Common myeloid progenitor, CD34-positive (primary cell): ENCODE measurements around the gene ANKRD16. TPM values are rescaled to one million over a fixed set of nuclear protein-coding genes. Genes with fewer than 3 reads are reported as not detected.

Experiments
- CTCF ChIA-PET: fragments of 350-600 bp; sonication (Branson Sonifier 250); formaldehyde crosslinking; loops from one replicate; lab custom pipeline; 2021; ENCODE audit warnings: antibody characterized with exemption; lab: Charles Lee
- POLR2A ChIA-PET: fragments of 350-600 bp; sonication (Branson Sonifier 250); formaldehyde crosslinking; loops from one replicate; lab custom pipeline; 2021; ENCODE audit warnings: antibody characterized with exemption; lab: Charles Lee
- DNase-seq, 3 donors: peaks; one replicate each; pipeline versions ENCODE4 v3.0.0 to v3.0.0-alpha.2; 2013
- H3K27ac ChIP-seq, 2 experiments: 1 replicate in 1 of 2; 2 replicates in 1 of 2; pipeline ENCODE4 v1.7.0; 2013; ENCODE audit warnings: inconsistent platforms in 2 of 2, low read length in 2 of 2, mild to moderate bottlenecking in 2 of 2, low read depth in 1 of 2, moderate library complexity in 1 of 2; ENCODE audit not compliant: severe bottlenecking in 2 of 2, insufficient read depth in 1 of 2, poor library complexity in 1 of 2
- H3K27me3 ChIP-seq, 5 experiments: replicated peaks in 2 of 5; 1 replicate in 3 of 5; 2 replicates in 2 of 5; pipeline versions ENCODE4 v1.6.1 to v1.7.0; 2013; ENCODE audit warnings: low read length in 4 of 5, mild to moderate bottlenecking in 2 of 5, moderate library complexity in 2 of 5, inconsistent platforms in 1 of 5; ENCODE audit not compliant: insufficient read depth in 5 of 5, control insufficient read depth in 4 of 5
- H3K36me3 ChIP-seq, 4 experiments: 1 replicate in 2 of 4; 2 replicates in 2 of 4; pipeline versions ENCODE4 v1.6.1 to v1.7.0; 2013; ENCODE audit warnings: low read length in 3 of 4, control low read depth in 1 of 4, mild to moderate bottlenecking in 1 of 4; ENCODE audit not compliant: control insufficient read depth in 4 of 4, insufficient read depth in 4 of 4
- H3K4me1 ChIP-seq, 4 experiments: 1 replicate in 3 of 4; 2 replicates in 1 of 4; pipeline versions ENCODE4 v1.6.1 to v1.7.1; 2013; ENCODE audit warnings: low read length in 3 of 4, mild to moderate bottlenecking in 3 of 4, control low read depth in 1 of 4, inconsistent platforms in 1 of 4, moderate library complexity in 1 of 4; ENCODE audit not compliant: control insufficient read depth in 4 of 4, insufficient read depth in 4 of 4; ENCODE audit errors: control extremely low read depth in 1 of 4
- H3K4me3 ChIP-seq, 7 experiments: 1 replicate in 4 of 7; 2 replicates in 3 of 7; pipeline versions ENCODE4 v1.5.1 to v1.7.0; 2013; ENCODE audit warnings: mild to moderate bottlenecking in 7 of 7, low read length in 6 of 7, moderate library complexity in 6 of 7, inconsistent platforms in 2 of 7, low read depth in 2 of 7, control low read depth in 1 of 7; ENCODE audit not compliant: insufficient read depth in 4 of 7, control insufficient read depth in 1 of 7; ENCODE audit errors: extremely low read depth in 1 of 7
- H3K9me3 ChIP-seq, 5 experiments: 1 replicate in 4 of 5; 2 replicates in 1 of 5; pipeline versions ENCODE4 v1.6.1 to v1.7.1; 2013; ENCODE audit warnings: low read length in 4 of 5, mild to moderate bottlenecking in 2 of 5, inconsistent platforms in 1 of 5, low read depth in 1 of 5, moderate library complexity in 1 of 5; ENCODE audit not compliant: control insufficient read depth in 4 of 5, insufficient read depth in 2 of 5; ENCODE audit errors: control extremely low read depth in 1 of 5
- WGBS: methylation state at CpG from one replicate; pipeline ENCODE4 v1.1.5; 2013; ENCODE audit not compliant: insufficient coverage; 5-methylcytosine and 5-hydroxymethylcytosine counted together
- polyA plus RNA-seq: library from polyadenylated mRNA; unstranded; fragments of 120-200 nt; gene quantifications from one replicate; pipeline ENCODE4 v1.2.1, GENCODE V29; 2013

Gene ANKRD16
- polyA plus RNA-seq, result 5.7 TPM

DNA sequence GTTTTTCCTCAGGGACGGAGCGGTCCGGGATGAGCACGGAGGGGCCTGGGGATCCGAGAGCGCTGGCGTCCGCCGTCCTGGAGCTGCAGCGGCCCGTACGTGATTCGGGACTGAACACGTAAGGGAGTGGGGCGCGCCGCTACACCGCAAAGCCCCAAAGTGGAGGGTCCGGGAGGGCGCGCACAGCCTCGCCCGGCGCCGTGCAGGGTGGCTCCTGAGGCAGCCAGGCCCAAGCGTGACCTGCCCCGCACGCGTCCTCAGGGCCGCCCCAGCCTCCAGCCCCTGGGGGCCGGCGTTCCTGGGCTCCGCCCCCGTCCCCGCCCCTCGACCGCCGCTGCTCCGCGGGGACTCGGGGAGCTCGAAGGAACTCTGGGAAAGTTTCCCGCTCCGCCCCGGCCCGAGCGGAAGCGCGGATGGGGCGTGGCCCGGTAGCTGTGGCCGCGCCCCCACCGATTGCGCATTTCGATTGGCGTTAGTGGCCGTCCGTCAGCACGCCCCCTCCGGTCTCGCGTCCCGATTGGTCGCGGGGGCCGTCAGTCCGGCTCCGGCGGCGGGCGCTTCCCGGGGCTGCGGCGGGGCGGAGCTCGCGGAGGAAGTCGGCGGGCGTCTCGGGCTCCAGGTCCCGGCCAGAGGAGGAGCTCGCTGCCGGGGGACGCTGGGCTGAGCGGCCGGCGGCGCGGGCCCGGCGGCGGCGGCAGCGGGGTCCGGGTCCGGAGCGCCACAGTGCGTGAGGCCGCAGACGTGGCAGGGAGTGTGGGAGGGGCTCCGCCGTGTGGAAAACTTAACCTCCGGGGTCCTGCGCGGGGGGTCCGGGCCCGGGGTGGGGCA lies at the start of gene ANKRD16, which contains the start of gene FBH1:
TSS of gene ANKRD16 (minus strand) at position 270 of the 828 bp plus-strand sequence. CDS start 539 bp downstream, outside the sequence.
TSS of gene FBH1 (plus strand) at position 620 of the 828 bp plus-strand sequence. CDS start at position 723, 103 bp downstream.
- ChIA-PET POLR2A (interaction anchor here (0.5 to 0.7 kb wide), 3 partner anchors 88 to 160 kb away, joined by 3 to 4 read pairs (median 4); no protein-coding TSS in a partner anchor), CTCF (interaction anchor here (1.3 to 2.8 kb wide), 4 partner anchors 16 to 37 kb away, joined by 3 to 11 read pairs (median 4); no protein-coding TSS in a partner anchor)
- no peaks in the 10 kb centered on the region for H3K27me3 ChIP-seq
- H3K36me3 ChIP-seq, result peaks cover 4 to 30% (median 13%) of the 10 kb centered on the region in 4 experiments
- 0% methylated on average over 101 of the region's 109 CpGs for WGBS
- no peaks in the 10 kb centered on the region for H3K9me3 ChIP-seq
- peaks cover 6 to 27% (median 21%) of the 10 kb centered on the region in 4 experiments for H3K4me1 ChIP-seq
- DNase-seq, result peak; percentile 97 to 98 (median 97)
- peak within 1 kb of the TSS; percentile 51 to 89 (median 85) for H3K4me3 ChIP-seq
- H3K27ac ChIP-seq, result peak within 1 kb of the TSS; percentile 25 to 65

DNA sequence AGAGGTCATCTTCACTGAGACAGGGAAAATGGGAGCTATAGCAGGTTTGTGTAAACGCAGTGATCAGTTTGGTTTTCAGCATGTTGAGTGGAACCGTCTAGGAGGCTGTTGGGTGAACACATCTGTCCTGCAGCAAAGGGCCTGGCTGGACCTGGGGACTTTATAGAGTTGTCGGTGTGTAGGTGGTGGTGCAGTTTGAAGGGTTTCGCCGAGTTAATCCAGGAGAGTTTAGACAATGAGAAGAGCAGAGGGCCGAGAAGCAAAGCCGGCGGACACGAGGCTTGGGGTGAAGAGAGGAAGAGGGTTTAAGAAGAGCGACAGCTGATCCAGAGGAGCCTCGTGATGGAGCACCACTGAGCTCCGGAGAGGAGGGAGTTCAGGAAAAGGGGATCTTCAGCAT lies 48.6 kb upstream of the ANKRD16 start:
- Histone ChIP-seq H3K4me3 (no peak overlapping the region), H3K27ac (no peak overlapping the region), H3K4me1 (peaks cover 0 to 8% (median 5%) of the 10 kb centered on the region in 4 experiments)

DNA sequence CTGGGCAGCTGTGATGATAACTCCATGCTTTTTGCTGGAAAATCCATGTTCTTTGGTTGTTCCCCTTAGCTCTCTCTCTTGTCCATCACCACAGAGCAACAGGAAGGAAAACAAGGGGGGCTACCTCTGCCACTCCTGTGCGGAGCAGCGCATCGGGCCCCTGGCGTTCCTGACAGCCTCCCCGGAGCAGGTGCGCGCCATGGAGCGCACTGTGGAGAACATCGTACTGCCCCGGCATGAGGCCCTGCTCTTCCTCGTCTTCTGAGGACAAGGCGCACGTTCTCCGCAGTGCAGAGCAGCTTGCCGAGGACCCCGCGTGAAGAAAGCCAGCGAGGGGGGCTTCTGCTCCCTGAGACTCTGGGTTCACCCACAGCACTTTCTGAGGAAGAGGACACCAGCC lies 47.3 kb upstream of the ANKRD16 start:
- Histone ChIP-seq H3K27ac (no peak overlapping the region), H3K36me3 (peaks cover 8 to 49% (median 36%) of the 10 kb centered on the region in 4 experiments), H3K4me3 (no peak overlapping the region), H3K4me1 (no peaks in the 10 kb centered on the region), H3K9me3 (no peaks in the 10 kb centered on the region), H3K27me3 (no peaks in the 10 kb centered on the region)
- ChIA-PET CTCF (interaction anchor here (1.0 kb wide), 1 partner anchor 19 kb away, joined by 3 read pairs; no protein-coding TSS in a partner anchor), POLR2A (no interaction called here)
- WGBS, result 92% methylated on average over 18 of the region's 18 CpGs
- no peak for DNase-seq

More for the DNA sequence above, 48.6 kb upstream of the ANKRD16 start:
- DNase-seq, result no peak
- Histone ChIP-seq H3K27me3 (no peaks in the 10 kb centered on the region), H3K36me3 (peaks cover 5 to 46% (median 33%) of the 10 kb centered on the region in 4 experiments), H3K9me3 (no peaks in the 10 kb centered on the region)
- ChIA-PET POLR2A (no interaction called here), CTCF (no interaction called here)
- 97% methylated on average over 12 of the region's 12 CpGs for WGBS

DNA sequence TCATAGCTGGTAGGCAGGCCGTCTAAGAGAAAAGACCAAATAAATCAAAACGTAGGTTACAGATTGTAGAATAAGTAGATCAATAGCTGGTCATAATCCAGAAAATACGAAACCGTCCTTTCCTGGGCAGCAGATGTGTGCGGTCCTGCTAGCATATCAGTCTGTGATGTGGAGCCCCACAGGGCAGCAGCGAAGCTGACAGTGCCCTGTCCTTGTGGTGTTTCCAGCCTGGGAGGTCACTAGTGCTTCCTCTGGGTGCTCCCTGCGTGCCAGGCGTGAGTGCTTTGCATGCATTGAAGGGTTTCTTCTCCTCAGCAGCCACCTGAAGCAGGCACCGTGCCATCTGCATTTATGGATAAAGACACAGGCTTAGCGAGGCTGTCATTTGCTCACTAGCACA lies 45.9 kb upstream of the ANKRD16 start:
- no peaks in the 10 kb centered on the region for H3K27me3 ChIP-seq
- H3K4me1 ChIP-seq, result no peaks in the 10 kb centered on the region
- peaks cover 8 to 59% (median 41%) of the 10 kb centered on the region in 4 experiments for H3K36me3 ChIP-seq
- ChIA-PET CTCF (no interaction called here), POLR2A (no interaction called here)
- DNase-seq, result no peak
- no peak overlapping the region for H3K4me3 ChIP-seq
- no peak overlapping the region for H3K27ac ChIP-seq
- 96% methylated on average over 10 of the region's 10 CpGs for WGBS
- H3K9me3 ChIP-seq, result no peaks in the 10 kb centered on the region

DNA sequence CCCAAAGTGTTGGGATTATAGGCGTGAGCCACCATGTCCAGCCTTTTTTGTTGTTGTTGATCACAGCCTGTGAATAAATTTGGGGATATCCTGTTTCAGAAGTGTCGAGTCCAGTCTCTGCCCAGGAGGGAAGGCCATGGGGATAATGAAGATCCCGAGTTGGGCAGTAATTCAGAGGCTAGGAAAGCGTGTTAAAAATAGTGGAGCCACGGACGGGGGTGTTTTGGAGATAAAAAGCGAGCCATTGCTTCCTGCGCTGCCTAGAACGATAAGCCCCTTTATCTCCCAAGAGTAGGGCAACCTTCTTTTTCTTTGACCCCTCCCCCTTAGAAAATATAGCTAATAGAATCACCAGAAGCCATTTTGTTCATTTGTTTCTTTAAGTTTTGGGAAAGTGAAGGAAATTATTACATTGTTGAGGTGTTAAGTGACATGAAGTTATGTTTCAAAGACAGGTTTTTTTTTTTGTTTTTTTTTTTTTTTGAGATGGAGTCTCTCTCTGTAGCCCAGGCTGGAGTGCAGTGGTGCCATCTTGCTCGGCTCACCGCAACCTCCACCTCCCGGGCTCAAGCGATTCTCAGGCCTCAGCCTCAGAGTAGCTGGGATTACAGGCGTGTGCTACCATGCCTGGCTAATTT lies 44.3 kb upstream of the ANKRD16 start:
- POLR2A ChIA-PET, result no interaction called here
- Histone ChIP-seq H3K4me3 (no peak overlapping the region), H3K4me1 (no peaks in the 10 kb centered on the region), H3K27ac (no peak overlapping the region), H3K36me3 (peaks cover 12 to 75% (median 50%) of the 10 kb centered on the region in 4 experiments), H3K27me3 (no peaks in the 10 kb centered on the region), H3K9me3 (no peaks in the 10 kb centered on the region)
- peak in 2 of 3 donors; percentile 31 to 50 for DNase-seq
- WGBS, result 97% methylated on average over 9 of the region's 14 CpGs
- CTCF ChIA-PET, result interaction anchor here (0.6 kb wide), 1 partner anchor 482 kb away, joined by 3 read pairs; no protein-coding TSS in a partner anchor

DNA sequence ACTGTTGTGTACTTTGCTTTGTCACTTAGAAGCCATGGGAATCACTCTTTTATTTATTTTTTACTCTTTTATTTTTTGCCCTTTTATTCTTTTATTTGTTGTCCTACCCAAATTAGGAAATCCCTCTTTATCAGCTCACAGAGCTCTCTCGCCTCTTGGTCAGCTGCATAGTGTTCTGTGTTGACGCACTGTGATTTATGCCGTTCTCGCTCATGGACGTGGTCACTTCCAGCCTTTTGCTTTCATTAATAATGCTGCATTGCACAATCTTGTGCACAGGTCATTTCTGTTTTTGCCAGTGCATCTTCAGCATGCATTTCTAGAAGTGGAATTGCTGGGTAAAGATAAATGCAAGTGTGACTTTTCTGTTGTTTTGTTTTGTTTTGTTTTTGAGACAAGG lies 42.7 kb upstream of the ANKRD16 start:
- POLR2A ChIA-PET, result no interaction called here
- 99% methylated on average over 5 of the region's 5 CpGs for WGBS
- CTCF ChIA-PET, result no interaction called here

More for the DNA sequence above, 42.7 kb upstream of the ANKRD16 start:
- Histone ChIP-seq H3K27ac (no peak overlapping the region), H3K4me3 (no peak overlapping the region), H3K4me1 (no peaks in the 10 kb centered on the region), H3K27me3 (no peaks in the 10 kb centered on the region), H3K9me3 (no peaks in the 10 kb centered on the region), H3K36me3 (peaks cover 11 to 74% (median 51%) of the 10 kb centered on the region in 4 experiments)
- no peak for DNase-seq
